GM12878 (cell line): Measurements from ENCODE around the gene EVX2. TPM values are rescaled to one million over a fixed set of nuclear protein-coding genes. Genes with fewer than 3 reads are reported as not detected.

Source experiments
- ATAC-seq: fragments of 200-7000 bp; cut with Tn5 transposase; 3 replicates; pipeline ENCODE4 v1.9.1; 2020; ENCODE audit warnings: mild to moderate bottlenecking, moderate library complexity
- BruUV-seq: library from RNA; stranded (reverse); fragments of 400-500 nt; replicated peaks from 2 replicates; lab custom pipeline; 2021; lab: Mats Ljungman, UMichigan
- CTCF ChIA-PET: fragments of 300-600 bp; sonication (Branson Sonifier 250); formaldehyde crosslinking; extraction: SDS; loops from one replicate; lab custom pipeline; 2021; ENCODE audit warnings: inconsistent platforms; lab: Yijun Ruan, JAX
- POLR2A ChIA-PET: fragments of 350-600 bp; formaldehyde crosslinking; extraction: SDS; loops from one replicate; lab custom pipeline; 2021; ENCODE audit warnings: inconsistent platforms; lab: Charles Lee
- RAD21 ChIA-PET: fragments of 300-600 bp; sonication (Branson Sonifier 250); formaldehyde crosslinking; loops from one replicate; lab custom pipeline; 2023; ENCODE audit warnings: antibody characterized with exemption; ENCODE audit not compliant: unreplicated experiment; lab: Charles Lee
- SMC1A ChIA-PET: fragments of 300-600 bp; sonication (Branson Sonifier 250); formaldehyde crosslinking; loops from one replicate; lab custom pipeline; 2023; ENCODE audit not compliant: unreplicated experiment, uncharacterized antibody; lab: Charles Lee
- DNase-seq: peaks from one replicate; pipeline ENCODE4 v3.0.0-alpha.2; 2011; ENCODE audit warnings: low read depth, low spot score
- FAIRE-seq: peaks from 3 replicates; lab custom pipeline; 2011; peaks lifted over from hg19 to GRCh38; lab: Jason Lieb, UNC
- H2AFZ ChIP-seq: 2 replicates; pipeline ENCODE4 v1.6.0; 2011; ENCODE audit warnings: low read depth, low read length, control low read depth; ENCODE audit not compliant: control insufficient read depth
- H3K27ac ChIP-seq: 2 replicates; pipeline ENCODE4 v1.5.1; 2011; ENCODE audit warnings: control low read depth; ENCODE audit not compliant: control insufficient read depth, insufficient read depth
- H3K27me3 ChIP-seq, 2 experiments: replicated peaks in 1 of 2; 2 replicates each; pipeline versions ENCODE4 v1.6.0 to v1.6.1; 2011; ENCODE audit warnings: low read length in 1 of 2; ENCODE audit not compliant: control insufficient read depth in 2 of 2, insufficient read depth in 2 of 2
- H3K36me3 ChIP-seq, 2 experiments: 2 replicates each; pipeline ENCODE4 v1.5.1; 2011; ENCODE audit warnings: low read length in 1 of 2; ENCODE audit not compliant: control insufficient read depth in 2 of 2, insufficient read depth in 2 of 2
- H3K4me1 ChIP-seq: 2 replicates; pipeline ENCODE4 v1.6.1; 2011; ENCODE audit warnings: mild to moderate bottlenecking, low read length, moderate library complexity, mixed read lengths; ENCODE audit not compliant: control insufficient read depth, insufficient read depth
- H3K4me2 ChIP-seq: 2 replicates; pipeline ENCODE4 v1.6.0; 2011; ENCODE audit warnings: control low read depth; ENCODE audit not compliant: control insufficient read depth, insufficient read depth
- H3K4me3 ChIP-seq: fragments of 200-600 bp; sonication (generic); 2 replicates; pipeline ENCODE4 v1.5.1; 2016
- H3K79me2 ChIP-seq: 2 replicates; pipeline ENCODE4 v1.6.0; 2011; ENCODE audit warnings: low read length; ENCODE audit not compliant: control insufficient read depth, insufficient read depth
- H3K9ac ChIP-seq: 2 replicates; pipeline ENCODE4 v1.8.0; 2011; ENCODE audit warnings: low read length, control low read depth, mixed read lengths; ENCODE audit not compliant: control insufficient read depth, insufficient read depth
- H3K9me3 ChIP-seq: replicated peaks from 3 replicates; pipeline ENCODE4 v1.5.1; 2011; ENCODE audit warnings: mild to moderate bottlenecking, low read length; ENCODE audit not compliant: control insufficient read depth, insufficient read depth
- H4K20me1 ChIP-seq: 2 replicates; pipeline ENCODE4 v1.6.0; 2011; ENCODE audit not compliant: control insufficient read depth, insufficient read depth
- CREB1 ChIP-seq: IDR thresholded peaks from 2 replicates; pipeline ENCODE4 v1.6.1; 2012; ENCODE audit warnings: low read depth, mild to moderate bottlenecking, inconsistent platforms
- EED ChIP-seq: sonication (generic); IDR thresholded peaks from 2 replicates; pipeline ENCODE4 v1.6.1; 2016; ENCODE audit warnings: antibody characterized with exemption, low read depth
- IRF4 ChIP-seq: IDR thresholded peaks from 2 replicates; pipeline ENCODE4 v1.6.1; 2011; ENCODE audit warnings: low read depth, low read length
- MXI1 ChIP-seq: fragments of 150-350 bp; IDR thresholded peaks from 2 replicates; pipeline ENCODE4 v1.6.1; 2011; ENCODE audit warnings: low read depth, mild to moderate bottlenecking, inconsistent platforms, low read length, improper control_type of control experiment
- STAT1 ChIP-seq: fragments of 450-650 bp; conservative IDR thresholded peaks from 2 replicates; pipeline ENCODE4 v1.6.1; 2014; ENCODE audit warnings: antibody characterized with exemption, mild to moderate bottlenecking
- TAF1 ChIP-seq: IDR thresholded peaks from 2 replicates; pipeline ENCODE4 v1.6.1; 2011; ENCODE audit warnings: mild to moderate bottlenecking, low read depth, low read length, borderline replicate concordance
- ZNF384 ChIP-seq: IDR thresholded peaks from 2 replicates; pipeline ENCODE4 v1.6.1; 2012; ENCODE audit warnings: low read depth, mild to moderate bottlenecking, low read length, improper control_type of control experiment, borderline replicate concordance
- WGBS: methylation state at CpG from one replicate; pipeline ENCODE4 v1.1.6; 2016; ENCODE audit warnings: low lambda C conversion rate; ENCODE audit not compliant: insufficient replicate concordance, insufficient coverage; ENCODE audit errors: missing lambda C conversion rate; 5-methylcytosine and 5-hydroxymethylcytosine counted together
- in situ Hi-C: fragments of 300-500 bp; cut with MboI; formaldehyde crosslinking; loops from 9 replicates; pipeline ENCODE4 v1.14.3; 2018; ENCODE audit warnings: mixed read lengths
- intact Hi-C: fragments of 100-400 bp; cut with micrococcal nuclease; formaldehyde crosslinking; loops from one replicate; pipeline ENCODE4 v1.14.2; 2022; ENCODE audit not compliant: unreplicated experiment
- polyA plus RNA-seq, 11 experiments: library from polyadenylated mRNA; depleted of rRNA in 4 of 11; unstranded in 6 of 11; stranded (reverse) in 5 of 11; fragments of >200 nt; fragmentation: Nextera tagmentation in 4 of 11; fragmentation: Illumina TruSeq in 1 of 11; extraction: Ambion mirVana in 4 of 11; extraction: Trizol in 1 of 11; gene quantifications; 1 replicate in 1 of 11; 2 replicates in 10 of 11; pipeline versions ENCODE4 v1.2.1 to v1.2.3, GENCODE V29; 2011 to 2016; ENCODE audit warnings: inconsistent platforms in 2 of 11, missing spikeins in 2 of 11, low read depth in 1 of 11
- total RNA-seq, 4 experiments: library from RNA; depleted of rRNA in 3 of 4; stranded (reverse); fragments of >200 nt in 3 of 4; fragmentation: Illumina TruSeq in 1 of 4; extraction: Trizol in 1 of 4; gene quantifications; 2 replicates each; pipeline versions ENCODE4 v1.2.1 to v1.2.3, GENCODE V29; 2013 to 2021
- TF ChIP-seq, protein P1 (sequence below): IDR thresholded peaks from 2 replicates; pipeline ENCODE4 v1.6.1; 2012; ENCODE audit warnings: low read depth, low read length, improper control_type of control experiment
- TF ChIP-seq, protein P2 (sequence below): fragments of 450-650 bp; IDR thresholded peaks from 2 replicates; pipeline ENCODE4 v1.6.1; 2017; ENCODE audit warnings: mild to moderate bottlenecking, moderate library complexity
- TF ChIP-seq, protein P3 (sequence below): IDR thresholded peaks from 2 replicates; pipeline ENCODE4 v1.6.1; 2011; ENCODE audit warnings: borderline replicate concordance, low read depth, mild to moderate bottlenecking, moderate library complexity, low read length; ENCODE audit not compliant: insufficient read depth, poor library complexity, severe bottlenecking

Gene EVX2
- total and polyA plus RNA-seq, 10 of the 15 experiments (the other 5 are each of a cell fraction or from before 2014, with no cell fraction given), result not detected

GRCh38 chr2:176035013-176035691 lies 48.6 kb downstream of the EVX2 start:
- no peaks in the 10 kb centered on the region for H3K36me3 ChIP-seq
- ChIA-PET RAD21 (no interaction called here), SMC1A (no interaction called here), POLR2A (no interaction called here), CTCF (interaction anchor here (0.6 to 1.0 kb wide), 2 partner anchors 12 to 562 kb away, joined by 3 read pairs; no protein-coding TSS in a partner anchor)
- no peak overlapping the region for H3K4me3 ChIP-seq
- H3K27me3 ChIP-seq, result no peaks in the 10 kb centered on the region
- H3K4me2 ChIP-seq, result no peak overlapping the region
- no peak overlapping the region for H3K9ac ChIP-seq
- in situ Hi-C loops, result no loop called here
- H3K27ac ChIP-seq, result no peak overlapping the region
- 35% methylated on average over 6 of the region's 6 CpGs for WGBS
- no peak for DNase-seq
- ATAC-seq, result no peak
- intact Hi-C loops, result no loop called here
- H2AFZ ChIP-seq, result no peak overlapping the region
- FAIRE-seq, result no peak
- BruUV-seq, result no TSS peak
- TF ChIP-seq STAT1 (no peak), IRF4 (no peak), MXI1 (no peak), EED (no peak), TAF1 (no peak), ZNF384 (no peak), CREB1 (no peak)
- TF ChIP-seq, protein P1, sequence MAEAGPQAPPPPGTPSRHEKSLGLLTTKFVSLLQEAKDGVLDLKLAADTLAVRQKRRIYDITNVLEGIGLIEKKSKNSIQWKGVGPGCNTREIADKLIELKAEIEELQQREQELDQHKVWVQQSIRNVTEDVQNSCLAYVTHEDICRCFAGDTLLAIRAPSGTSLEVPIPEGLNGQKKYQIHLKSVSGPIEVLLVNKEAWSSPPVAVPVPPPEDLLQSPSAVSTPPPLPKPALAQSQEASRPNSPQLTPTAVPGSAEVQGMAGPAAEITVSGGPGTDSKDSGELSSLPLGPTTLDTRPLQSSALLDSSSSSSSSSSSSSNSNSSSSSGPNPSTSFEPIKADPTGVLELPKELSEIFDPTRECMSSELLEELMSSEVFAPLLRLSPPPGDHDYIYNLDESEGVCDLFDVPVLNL, result no peak
- TF ChIP-seq, protein P2, sequence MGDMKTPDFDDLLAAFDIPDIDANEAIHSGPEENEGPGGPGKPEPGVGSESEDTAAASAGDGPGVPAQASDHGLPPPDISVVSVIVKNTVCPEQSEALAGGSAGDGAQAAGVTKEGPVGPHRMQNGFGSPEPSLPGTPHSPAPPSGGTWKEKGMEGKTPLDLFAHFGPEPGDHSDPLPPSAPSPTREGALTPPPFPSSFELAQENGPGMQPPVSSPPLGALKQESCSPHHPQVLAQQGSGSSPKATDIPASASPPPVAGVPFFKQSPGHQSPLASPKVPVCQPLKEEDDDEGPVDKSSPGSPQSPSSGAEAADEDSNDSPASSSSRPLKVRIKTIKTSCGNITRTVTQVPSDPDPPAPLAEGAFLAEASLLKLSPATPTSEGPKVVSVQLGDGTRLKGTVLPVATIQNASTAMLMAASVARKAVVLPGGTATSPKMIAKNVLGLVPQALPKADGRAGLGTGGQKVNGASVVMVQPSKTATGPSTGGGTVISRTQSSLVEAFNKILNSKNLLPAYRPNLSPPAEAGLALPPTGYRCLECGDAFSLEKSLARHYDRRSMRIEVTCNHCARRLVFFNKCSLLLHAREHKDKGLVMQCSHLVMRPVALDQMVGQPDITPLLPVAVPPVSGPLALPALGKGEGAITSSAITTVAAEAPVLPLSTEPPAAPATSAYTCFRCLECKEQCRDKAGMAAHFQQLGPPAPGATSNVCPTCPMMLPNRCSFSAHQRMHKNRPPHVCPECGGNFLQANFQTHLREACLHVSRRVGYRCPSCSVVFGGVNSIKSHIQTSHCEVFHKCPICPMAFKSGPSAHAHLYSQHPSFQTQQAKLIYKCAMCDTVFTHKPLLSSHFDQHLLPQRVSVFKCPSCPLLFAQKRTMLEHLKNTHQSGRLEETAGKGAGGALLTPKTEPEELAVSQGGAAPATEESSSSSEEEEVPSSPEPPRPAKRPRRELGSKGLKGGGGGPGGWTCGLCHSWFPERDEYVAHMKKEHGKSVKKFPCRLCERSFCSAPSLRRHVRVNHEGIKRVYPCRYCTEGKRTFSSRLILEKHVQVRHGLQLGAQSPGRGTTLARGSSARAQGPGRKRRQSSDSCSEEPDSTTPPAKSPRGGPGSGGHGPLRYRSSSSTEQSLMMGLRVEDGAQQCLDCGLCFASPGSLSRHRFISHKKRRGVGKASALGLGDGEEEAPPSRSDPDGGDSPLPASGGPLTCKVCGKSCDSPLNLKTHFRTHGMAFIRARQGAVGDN, result no peak
- TF ChIP-seq, protein P3, sequence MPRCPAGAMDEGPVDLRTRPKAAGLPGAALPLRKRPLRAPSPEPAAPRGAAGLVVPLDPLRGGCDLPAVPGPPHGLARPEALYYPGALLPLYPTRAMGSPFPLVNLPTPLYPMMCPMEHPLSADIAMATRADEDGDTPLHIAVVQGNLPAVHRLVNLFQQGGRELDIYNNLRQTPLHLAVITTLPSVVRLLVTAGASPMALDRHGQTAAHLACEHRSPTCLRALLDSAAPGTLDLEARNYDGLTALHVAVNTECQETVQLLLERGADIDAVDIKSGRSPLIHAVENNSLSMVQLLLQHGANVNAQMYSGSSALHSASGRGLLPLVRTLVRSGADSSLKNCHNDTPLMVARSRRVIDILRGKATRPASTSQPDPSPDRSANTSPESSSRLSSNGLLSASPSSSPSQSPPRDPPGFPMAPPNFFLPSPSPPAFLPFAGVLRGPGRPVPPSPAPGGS, result no peak
- no peaks in the 10 kb centered on the region for H3K79me2 ChIP-seq
- H3K4me1 ChIP-seq, result no peaks in the 10 kb centered on the region
- H3K9me3 ChIP-seq, result no peaks in the 10 kb centered on the region
- no peaks in the 10 kb centered on the region for H4K20me1 ChIP-seq
